PFSK-1 (cell line): ENCODE data around the gene SIRT6.

Experiments
- FOXP2 ChIP-seq: optimal IDR thresholded peaks from 2 replicates; pipeline ENCODE3; 2011; ENCODE audit warnings: borderline replicate concordance, control low read depth, inconsistent platforms; ENCODE audit not compliant: insufficient read depth; ENCODE audit errors: extremely low read length, extremely low read depth
- POLR2AphosphoS5 ChIP-seq: IDR thresholded peaks from 2 replicates; pipeline ENCODE4 v1.6.1; 2012; ENCODE audit warnings: low read depth, mild to moderate bottlenecking, control low read depth, low read length, moderate library complexity
- SIN3A ChIP-seq: IDR thresholded peaks from 2 replicates; pipeline ENCODE4 v1.6.1; 2012; ENCODE audit warnings: mild to moderate bottlenecking, low read length, moderate library complexity, borderline replicate concordance; ENCODE audit not compliant: insufficient read depth
- TAF1 ChIP-seq: IDR thresholded peaks from 2 replicates; pipeline ENCODE4 v1.6.1; 2012; ENCODE audit warnings: low read length, control low read depth, borderline replicate concordance; ENCODE audit not compliant: insufficient read depth
- TF ChIP-seq, protein P1 (sequence below), 2 experiments: IDR thresholded peaks; 2 replicates each; pipeline versions ENCODE4 v1.6.1 to v1.8.0; 2011 to 2012; ENCODE audit warnings: low read depth in 2 of 2, low read length in 2 of 2, control low read depth in 1 of 2, inconsistent platforms in 1 of 2, mild to moderate bottlenecking in 1 of 2, moderate library complexity in 1 of 2; ENCODE audit not compliant: insufficient read depth in 1 of 2

Gene SIRT6

DNA sequence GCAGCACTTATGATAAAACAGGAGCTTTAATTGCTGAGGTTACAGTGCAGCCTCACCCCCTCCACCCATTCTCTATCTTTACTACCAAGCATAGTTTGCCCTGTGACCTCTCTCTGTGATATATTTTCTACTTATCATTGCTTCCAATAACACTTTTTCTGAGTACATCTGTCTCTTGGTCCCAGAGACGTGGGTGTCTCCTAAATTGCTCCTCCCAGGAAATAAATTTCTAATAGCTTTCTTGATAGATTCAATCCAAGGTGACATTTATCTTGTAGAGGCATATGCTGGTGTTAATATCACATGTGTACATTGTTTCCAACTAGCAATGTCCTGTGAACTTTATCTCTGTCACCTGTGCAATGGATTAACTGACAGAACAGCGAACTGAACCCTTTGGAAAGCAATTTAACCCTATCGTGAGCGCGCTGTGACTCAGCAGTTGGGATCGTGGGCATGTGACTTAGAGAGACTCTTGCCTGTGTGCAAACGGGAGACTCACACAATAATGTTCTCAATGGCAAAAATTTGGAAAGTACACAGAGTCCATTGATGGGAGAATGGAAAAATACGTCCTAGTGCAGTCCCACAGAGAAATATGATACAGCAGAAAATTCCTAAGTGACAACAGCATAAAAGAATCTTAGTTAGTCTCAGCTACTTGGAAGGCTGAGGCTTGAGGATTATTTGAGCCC is 51.5 kb downstream of the SIRT6 start:
- TF ChIP-seq SIN3A (no peak), POLR2AphosphoS5 (no peak), TAF1 (no peak), FOXP2 (no peak)
- TF ChIP-seq, protein P1, sequence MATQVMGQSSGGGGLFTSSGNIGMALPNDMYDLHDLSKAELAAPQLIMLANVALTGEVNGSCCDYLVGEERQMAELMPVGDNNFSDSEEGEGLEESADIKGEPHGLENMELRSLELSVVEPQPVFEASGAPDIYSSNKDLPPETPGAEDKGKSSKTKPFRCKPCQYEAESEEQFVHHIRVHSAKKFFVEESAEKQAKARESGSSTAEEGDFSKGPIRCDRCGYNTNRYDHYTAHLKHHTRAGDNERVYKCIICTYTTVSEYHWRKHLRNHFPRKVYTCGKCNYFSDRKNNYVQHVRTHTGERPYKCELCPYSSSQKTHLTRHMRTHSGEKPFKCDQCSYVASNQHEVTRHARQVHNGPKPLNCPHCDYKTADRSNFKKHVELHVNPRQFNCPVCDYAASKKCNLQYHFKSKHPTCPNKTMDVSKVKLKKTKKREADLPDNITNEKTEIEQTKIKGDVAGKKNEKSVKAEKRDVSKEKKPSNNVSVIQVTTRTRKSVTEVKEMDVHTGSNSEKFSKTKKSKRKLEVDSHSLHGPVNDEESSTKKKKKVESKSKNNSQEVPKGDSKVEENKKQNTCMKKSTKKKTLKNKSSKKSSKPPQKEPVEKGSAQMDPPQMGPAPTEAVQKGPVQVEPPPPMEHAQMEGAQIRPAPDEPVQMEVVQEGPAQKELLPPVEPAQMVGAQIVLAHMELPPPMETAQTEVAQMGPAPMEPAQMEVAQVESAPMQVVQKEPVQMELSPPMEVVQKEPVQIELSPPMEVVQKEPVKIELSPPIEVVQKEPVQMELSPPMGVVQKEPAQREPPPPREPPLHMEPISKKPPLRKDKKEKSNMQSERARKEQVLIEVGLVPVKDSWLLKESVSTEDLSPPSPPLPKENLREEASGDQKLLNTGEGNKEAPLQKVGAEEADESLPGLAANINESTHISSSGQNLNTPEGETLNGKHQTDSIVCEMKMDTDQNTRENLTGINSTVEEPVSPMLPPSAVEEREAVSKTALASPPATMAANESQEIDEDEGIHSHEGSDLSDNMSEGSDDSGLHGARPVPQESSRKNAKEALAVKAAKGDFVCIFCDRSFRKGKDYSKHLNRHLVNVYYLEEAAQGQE (IDR thresholded peaks at IDR 0.05; ENCODE audit: insufficient read depth in 1 of 2, low read depth in 2 of 2, low read length in 2 of 2), result no peak

- TF ChIP-seq TAF1 (no peak), SIN3A (no peak), FOXP2 (no peak), POLR2AphosphoS5 (no peak)
- TF ChIP-seq, protein P1 (IDR thresholded peaks at IDR 0.05; ENCODE audit: insufficient read depth in 1 of 2, low read depth in 2 of 2, low read length in 2 of 2), result no peak
These were observed 57.7 kb downstream of the SIRT6 start for GRCh38 chr19:4124638-4125037.
